SU-DHL-6 (cell line): ENCODE results near the gene DNAI7.

ENCODE experiments used
- H2AFZ ChIP-seq: fragments of 200-600 bp; sonication (generic); 2 replicates; pipeline ENCODE4 v1.6.1; 2014; ENCODE audit warnings: low read depth, mild to moderate bottlenecking, moderate library complexity, mixed read lengths, antibody characterized with exemption, low read length; ENCODE audit not compliant: severe bottlenecking
- H3F3A ChIP-seq: fragments of 200-600 bp; shearing (Covaris generic); 2 replicates; pipeline ENCODE4 v1.6.0; 2016; ENCODE audit warnings: antibody characterized with exemption, mild to moderate bottlenecking; ENCODE audit not compliant: insufficient read depth
- H3K27ac ChIP-seq: fragments of 200-600 bp; sonication (generic); 2 replicates; pipeline ENCODE4 v1.5.1; 2016; ENCODE audit warnings: low read depth, mild to moderate bottlenecking, low read length, moderate library complexity, mixed read lengths
- H3K27me3 ChIP-seq: fragments of 200-600 bp; sonication (generic), shearing (Covaris generic); 2 replicates; pipeline ENCODE4 v1.6.0; 2014; ENCODE audit warnings: mild to moderate bottlenecking, low read length
- H3K36me3 ChIP-seq: fragments of 200-600 bp; sonication (generic); 2 replicates; pipeline ENCODE4 v1.6.1; 2014; ENCODE audit warnings: mild to moderate bottlenecking, low read length, mixed read lengths
- H3K4me2 ChIP-seq: fragments of 300-600, 200-600 bp; shearing (Covaris generic), sonication (generic); 2 replicates; pipeline ENCODE4 v1.6.0; 2014; ENCODE audit warnings: low read length, low read depth, mild to moderate bottlenecking; ENCODE audit not compliant: poor library complexity, severe bottlenecking
- H3K4me3 ChIP-seq: fragments of 200-600 bp; sonication (generic); 2 replicates; pipeline ENCODE4 v1.5.1; 2014; ENCODE audit warnings: antibody characterized with exemption, low read length, mild to moderate bottlenecking, mixed read lengths; ENCODE audit not compliant: insufficient read depth, poor library complexity, severe bottlenecking
- H3K79me2 ChIP-seq: fragments of 200-600 bp; sonication (generic); 2 replicates; pipeline ENCODE4 v1.6.1; 2014; ENCODE audit warnings: mild to moderate bottlenecking, low read length, moderate library complexity; ENCODE audit not compliant: insufficient read depth
- H3K9ac ChIP-seq: fragments of 200-600 bp; sonication (generic); 2 replicates; pipeline ENCODE4 v1.7.0; 2014; ENCODE audit warnings: mild to moderate bottlenecking, low read length
- H3K9me2 ChIP-seq: fragments of 200-600 bp; sonication (generic); replicated peaks from 2 replicates; pipeline ENCODE4 v1.6.1; 2014; ENCODE audit warnings: low read length; ENCODE audit not compliant: insufficient read depth
- H3K9me3 ChIP-seq: fragments of 200-600 bp; sonication (generic); 2 replicates; pipeline ENCODE4 v1.6.1; 2014; ENCODE audit warnings: low read length, mixed read lengths; ENCODE audit not compliant: insufficient read depth
- H4K20me1 ChIP-seq: fragments of 200-600 bp; sonication (generic); 2 replicates; pipeline ENCODE4 v1.6.1; 2014; ENCODE audit warnings: low read depth, mild to moderate bottlenecking, antibody characterized with exemption, low read length, moderate library complexity, mixed read lengths
- CTCF ChIP-seq: fragments of 200-600 bp; sonication (generic); IDR thresholded peaks from one replicate; pipeline ENCODE4 v1.5.1; 2017; ENCODE audit warnings: antibody characterized with exemption, mild to moderate bottlenecking, low read length, moderate library complexity; ENCODE audit not compliant: insufficient read depth, poor library complexity, severe bottlenecking
- EZH2phosphoT487 ChIP-seq: fragments of 200-600 bp; sonication (generic), shearing (Covaris generic); conservative IDR thresholded peaks from 2 replicates; pipeline ENCODE4 v1.6.1; 2018; ENCODE audit warnings: mild to moderate bottlenecking, antibody characterized with exemption, low read length, moderate library complexity, mixed read lengths

Gene DNAI7

GRCh38 chr12:25182765-25183164 lies 12.2 kb downstream of the DNAI7 start:
- no peaks in the 10 kb centered on the region for H3F3A ChIP-seq
- H3K4me2 ChIP-seq: no peak overlapping the region
- no peak for TF ChIP-seq CTCF
- TF ChIP-seq EZH2phosphoT487: no peak
- H3K79me2 ChIP-seq: no peaks in the 10 kb centered on the region
- H3K9me2 ChIP-seq: no peaks in the 10 kb centered on the region
- H2AFZ ChIP-seq: no peak overlapping the region
- no peak overlapping the region for H3K27ac ChIP-seq
- no peak overlapping the region for H3K9ac ChIP-seq
- no peaks in the 10 kb centered on the region for H4K20me1 ChIP-seq
- H3K4me3 ChIP-seq: no peak overlapping the region
- no peaks in the 10 kb centered on the region for H3K27me3 ChIP-seq
- H3K9me3 ChIP-seq: no peaks in the 10 kb centered on the region
- no peaks in the 10 kb centered on the region for H3K36me3 ChIP-seq

- no peaks in the 10 kb centered on the region for H3K9me3 ChIP-seq
- H3K4me2 ChIP-seq: no peak overlapping the region
- no peaks in the 10 kb centered on the region for H4K20me1 ChIP-seq
- H3K9ac ChIP-seq: no peak overlapping the region
- no peaks in the 10 kb centered on the region for H3K36me3 ChIP-seq
- TF ChIP-seq CTCF (no peak), EZH2phosphoT487 (no peak)
- no peaks in the 10 kb centered on the region for H3K79me2 ChIP-seq
- no peak overlapping the region for H3K27ac ChIP-seq
- no peaks in the 10 kb centered on the region for H3F3A ChIP-seq
- H3K9me2 ChIP-seq: no peaks in the 10 kb centered on the region
- H3K27me3 ChIP-seq: no peaks in the 10 kb centered on the region
- H2AFZ ChIP-seq: no peak overlapping the region
- H3K4me3 ChIP-seq: no peak overlapping the region
Observed at GRCh38 chr12:25162866-25163265, 32.1 kb downstream of the DNAI7 start.

- Histone ChIP-seq H3K36me3 (no peaks in the 10 kb centered on the region), H3K4me2 (no peak overlapping the region), H4K20me1 (no peaks in the 10 kb centered on the region), H3K4me3 (no peak overlapping the region), H3K27ac (no peak overlapping the region), H3K9me2 (no peaks in the 10 kb centered on the region), H3F3A (no peaks in the 10 kb centered on the region), H3K79me2 (no peaks in the 10 kb centered on the region), H2AFZ (no peak overlapping the region), H3K9ac (no peak overlapping the region), H3K9me3 (no peaks in the 10 kb centered on the region), H3K27me3 (no peaks in the 10 kb centered on the region)
- TF ChIP-seq EZH2phosphoT487: no peak
- TF ChIP-seq CTCF: no peak
Observed at GRCh38 chr12:25156061-25156460, 38.9 kb downstream of the DNAI7 start.
